AG09309 (cell line): ENCODE data around the gene MEP1B.
"Not testable (repeated sequence)": the region's sequence is repeated elsewhere in the genome, so short reads cannot be mapped to it uniquely, and the experiment has no call there.

Source experiments
- DNase-seq: peaks from one replicate; pipeline ENCODE4 v3.0.0-alpha.2; 2010; ENCODE audit warnings: low read depth
- H3K4me3 ChIP-seq: 2 replicates; pipeline ENCODE4 v1.5.1; 2011; ENCODE audit warnings: mild to moderate bottlenecking, low read depth, low read length, moderate library complexity; ENCODE audit not compliant: control insufficient read depth
- TF ChIP-seq, protein P1 (sequence below): IDR thresholded peaks from 2 replicates; pipeline ENCODE4 v1.5.1; 2011; ENCODE audit warnings: mild to moderate bottlenecking, low read depth, low read length, inconsistent platforms; ENCODE audit not compliant: insufficient read depth, control insufficient read depth; ENCODE audit errors: missing control alignments

The MEP1B gene

DNA sequence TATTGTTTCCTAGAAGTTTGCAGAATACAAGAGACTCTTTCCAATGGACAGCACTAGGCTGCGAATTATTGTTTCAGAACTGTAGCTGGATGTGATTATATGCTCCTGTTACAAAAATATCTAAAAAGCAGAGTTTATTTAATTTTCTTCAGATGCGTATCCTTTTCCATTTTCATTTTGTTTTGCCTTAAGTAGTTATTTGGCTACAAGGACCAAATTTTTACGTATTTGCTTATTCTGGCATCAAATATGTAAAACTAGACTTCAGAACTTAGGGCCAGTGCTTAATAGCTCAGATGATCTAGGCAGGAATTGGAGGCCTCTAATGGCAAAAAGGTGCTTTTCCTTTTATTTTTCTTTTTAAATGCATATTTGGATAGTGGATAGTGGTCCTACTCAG, 18.7 kb downstream of the MEP1B start:
- no peak overlapping the region for H3K4me3 ChIP-seq
- TF ChIP-seq, protein P1, sequence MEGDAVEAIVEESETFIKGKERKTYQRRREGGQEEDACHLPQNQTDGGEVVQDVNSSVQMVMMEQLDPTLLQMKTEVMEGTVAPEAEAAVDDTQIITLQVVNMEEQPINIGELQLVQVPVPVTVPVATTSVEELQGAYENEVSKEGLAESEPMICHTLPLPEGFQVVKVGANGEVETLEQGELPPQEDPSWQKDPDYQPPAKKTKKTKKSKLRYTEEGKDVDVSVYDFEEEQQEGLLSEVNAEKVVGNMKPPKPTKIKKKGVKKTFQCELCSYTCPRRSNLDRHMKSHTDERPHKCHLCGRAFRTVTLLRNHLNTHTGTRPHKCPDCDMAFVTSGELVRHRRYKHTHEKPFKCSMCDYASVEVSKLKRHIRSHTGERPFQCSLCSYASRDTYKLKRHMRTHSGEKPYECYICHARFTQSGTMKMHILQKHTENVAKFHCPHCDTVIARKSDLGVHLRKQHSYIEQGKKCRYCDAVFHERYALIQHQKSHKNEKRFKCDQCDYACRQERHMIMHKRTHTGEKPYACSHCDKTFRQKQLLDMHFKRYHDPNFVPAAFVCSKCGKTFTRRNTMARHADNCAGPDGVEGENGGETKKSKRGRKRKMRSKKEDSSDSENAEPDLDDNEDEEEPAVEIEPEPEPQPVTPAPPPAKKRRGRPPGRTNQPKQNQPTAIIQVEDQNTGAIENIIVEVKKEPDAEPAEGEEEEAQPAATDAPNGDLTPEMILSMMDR = no peak
- DNase-seq = no peak

DNA sequence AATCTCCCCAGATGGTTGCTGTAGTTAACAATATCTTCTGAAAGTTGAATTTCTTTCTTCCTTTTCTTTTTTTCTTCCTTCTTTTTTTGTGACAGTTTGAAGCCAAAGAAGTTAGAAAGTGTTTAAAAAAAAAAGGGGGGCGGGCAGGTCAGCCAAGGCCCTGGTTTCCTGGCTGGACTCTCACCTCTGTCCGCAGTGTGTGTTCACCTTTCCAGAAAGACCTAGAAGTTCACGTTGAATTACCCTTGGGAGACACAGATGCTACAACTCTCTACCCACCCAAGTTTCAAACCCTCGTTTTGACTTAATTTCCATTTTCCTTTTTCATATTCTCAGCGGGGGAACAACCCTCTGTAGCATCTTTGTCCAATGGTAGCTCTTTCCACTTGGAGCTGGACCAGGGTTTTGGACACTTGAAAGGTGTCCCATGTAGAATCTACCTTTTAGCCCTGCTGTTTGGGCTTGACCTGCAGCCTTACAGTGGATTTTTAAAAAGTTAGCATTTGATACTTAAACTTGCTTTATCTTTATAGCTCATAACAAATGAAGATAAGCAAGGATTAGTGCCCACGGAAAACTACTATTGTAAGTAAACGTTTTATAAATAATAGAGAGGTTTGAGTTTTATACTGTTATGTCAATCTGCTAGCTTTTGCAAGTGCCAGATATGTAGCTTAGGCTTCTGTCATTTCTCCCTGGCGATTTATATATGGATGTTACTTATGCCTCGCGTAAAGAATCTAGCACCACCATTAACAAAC, 20.0 kb downstream of the MEP1B start:
- no peak for DNase-seq
- TF ChIP-seq, protein P1 = no peak
- no peak overlapping the region for H3K4me3 ChIP-seq

DNA sequence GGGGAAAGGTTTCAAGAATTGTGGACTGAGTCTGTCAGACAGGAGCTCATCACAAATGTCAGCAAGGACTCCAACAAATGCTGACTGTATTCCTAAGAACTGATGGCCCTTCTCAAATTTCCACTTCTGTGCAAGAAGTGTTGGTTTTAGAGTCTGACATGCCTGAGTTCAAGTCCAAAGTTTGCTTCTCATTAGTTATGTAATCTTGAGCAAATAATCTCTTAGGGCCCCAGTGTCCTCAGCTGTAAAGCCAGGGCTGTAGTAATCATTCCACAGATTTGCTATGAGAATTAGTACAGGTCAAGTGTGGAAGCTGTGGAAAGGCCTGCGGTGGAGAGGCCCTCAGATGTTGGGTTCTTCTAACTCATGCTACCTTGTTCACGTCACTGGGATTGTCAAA, 23.9 kb downstream of the MEP1B start:
- DNase-seq = no peak
- TF ChIP-seq, protein P1 = no peak
- H3K4me3 ChIP-seq = no peak overlapping the region

DNA sequence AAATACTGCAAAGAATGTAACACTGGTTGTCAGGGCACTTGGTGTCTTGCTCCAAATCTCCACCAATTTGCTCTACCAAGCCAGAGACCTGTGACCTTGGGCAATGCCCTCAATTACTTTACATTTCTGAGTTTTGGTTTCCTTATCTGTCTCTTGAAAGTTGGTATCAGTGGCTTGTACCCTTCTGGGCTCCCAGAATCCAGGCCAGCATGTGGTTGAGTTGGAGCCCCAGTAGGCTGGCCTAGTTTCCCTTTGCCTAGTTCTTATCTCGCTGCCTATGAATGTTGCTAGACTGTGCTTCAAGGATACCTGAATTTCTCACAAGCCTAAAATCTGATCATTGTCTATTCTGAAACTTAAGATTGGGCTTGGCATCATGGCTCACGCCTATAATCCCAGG, 26.6 kb downstream of the MEP1B start:
- H3K4me3 ChIP-seq = no peak overlapping the region
- DNase-seq = no peak
- TF ChIP-seq, protein P1 = no peak

DNA sequence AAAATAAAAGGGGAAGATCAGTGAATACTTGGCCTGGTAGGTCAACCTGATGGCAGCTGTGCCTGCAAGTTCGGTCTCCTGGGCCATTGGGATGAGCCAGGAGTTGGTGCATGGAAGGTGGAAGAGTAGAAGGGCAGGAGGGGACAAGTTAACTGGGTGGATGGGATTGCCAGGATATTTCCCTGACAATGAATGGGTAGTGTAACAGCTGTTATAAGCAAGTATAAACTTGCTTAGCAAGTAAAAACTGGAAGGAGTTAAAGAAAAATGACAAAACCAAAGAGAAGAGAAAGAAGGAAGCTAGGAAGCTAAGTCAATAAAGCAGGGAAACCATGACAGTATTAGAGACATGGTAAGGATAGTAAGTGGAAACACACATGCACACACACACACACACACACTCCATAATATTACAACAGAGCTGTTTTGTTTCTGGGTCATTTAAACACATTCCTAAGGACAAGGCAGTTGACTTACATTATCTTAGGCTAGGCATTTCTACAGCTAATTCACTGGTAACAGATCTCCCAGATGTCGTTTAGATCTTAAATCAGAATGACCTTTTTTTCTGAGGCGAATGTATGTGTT, 29.7 kb downstream of the MEP1B start:
- H3K4me3 ChIP-seq = no peak overlapping the region
- TF ChIP-seq, protein P1 = no peak
- DNase-seq = no peak

DNA sequence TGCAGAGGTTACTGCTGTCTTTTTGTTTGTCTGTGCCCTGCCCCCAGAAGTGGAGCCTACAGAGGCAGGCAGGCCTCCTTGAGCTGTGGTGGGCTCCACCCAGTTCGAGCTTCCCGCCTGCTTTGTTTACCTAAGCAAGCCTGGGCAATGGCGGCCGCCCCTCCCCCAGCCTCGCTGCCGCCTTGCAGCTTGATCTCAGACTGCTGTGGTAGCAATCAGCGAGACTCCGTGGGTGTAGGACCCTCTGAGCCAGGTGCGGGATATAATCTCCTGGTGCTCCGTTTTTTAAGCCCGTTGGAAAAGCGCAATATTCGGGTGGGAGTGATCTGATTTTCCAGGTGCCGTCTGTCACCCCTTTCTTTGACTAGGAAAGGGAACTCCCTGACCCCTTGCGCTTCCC, 43.5 kb downstream of the MEP1B start:
- not testable (repeated sequence) for DNase-seq, H3K4me3 ChIP-seq

DNA sequence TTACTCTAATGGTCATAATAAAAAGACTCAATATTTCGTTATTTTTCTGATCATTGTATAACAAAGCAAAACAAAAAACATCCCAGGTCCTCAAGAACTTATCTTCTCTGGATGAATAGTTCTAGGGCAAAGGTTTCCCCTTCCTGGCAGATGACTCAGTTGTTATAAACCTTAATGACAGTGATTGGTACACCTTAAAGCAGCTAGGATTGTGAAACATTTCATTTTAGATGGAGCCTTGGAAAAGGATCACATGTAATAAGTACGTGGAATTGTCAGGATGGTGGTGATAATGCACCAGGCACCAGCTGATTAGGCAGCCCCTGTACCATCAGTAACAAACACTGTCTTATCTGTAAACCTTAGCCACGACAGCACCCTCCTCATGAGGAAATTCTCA, 47.2 kb downstream of the MEP1B start:
- TF ChIP-seq, protein P1 = no peak
- H3K4me3 ChIP-seq = no peak overlapping the region
- no peak for DNase-seq
